Osteocyte (in vitro differentiated cells): ENCODE results near the gene CTNNBL1. TPM values are rescaled to one million over a fixed set of nuclear protein-coding genes. Genes with fewer than 3 reads are reported as not detected.

Source experiments
- DNase-seq: peaks from one replicate; pipeline ENCODE4 v3.0.0; 2021; ENCODE audit warnings: mixed read lengths; ENCODE audit not compliant: unreplicated experiment; ENCODE audit errors: extremely low spot score
- H3K27ac Mint-ChIP-seq: one replicate; pipeline ENCODE4 v1.8.0; 2021; ENCODE audit warnings: mild to moderate bottlenecking, mixed read lengths; ENCODE audit not compliant: unreplicated experiment
- H3K27me3 Mint-ChIP-seq: one replicate; pipeline ENCODE4 v1.8.0; 2021; ENCODE audit warnings: mixed read lengths; ENCODE audit not compliant: unreplicated experiment
- H3K36me3 Mint-ChIP-seq: one replicate; pipeline ENCODE4 v1.8.0; 2021; ENCODE audit warnings: mixed read lengths; ENCODE audit not compliant: unreplicated experiment
- H3K4me1 Mint-ChIP-seq: one replicate; pipeline ENCODE4 v1.8.0; 2021; ENCODE audit warnings: mixed read lengths; ENCODE audit not compliant: unreplicated experiment
- H3K4me3 Mint-ChIP-seq: one replicate; pipeline ENCODE4 v1.8.0; 2021; ENCODE audit warnings: mild to moderate bottlenecking, moderate library complexity, mixed read lengths; ENCODE audit not compliant: unreplicated experiment
- H3K9me3 Mint-ChIP-seq: one replicate; pipeline ENCODE4 v1.8.0; 2021; ENCODE audit warnings: mixed read lengths; ENCODE audit not compliant: unreplicated experiment
- CTCF ChIP-seq: fragments of 200-600 bp; sonication (generic); IDR thresholded peaks from 2 replicates; pipeline ENCODE4 v1.5.0; 2021; ENCODE audit warnings: antibody characterized with exemption, mild to moderate bottlenecking, moderate library complexity
- total RNA-seq: library from RNA; stranded (reverse); gene quantifications from 2 replicates; pipeline ENCODE4 v1.2.1, GENCODE V29; 2021

Gene CTNNBL1
- total RNA-seq, 1 donor from 2014 or later = 43.4 TPM

- no peak overlapping the region for H3K27ac Mint-ChIP-seq
These were observed 191.2 kb downstream of the CTNNBL1 start for GRCh38 chr20:37885042-37885441.

GRCh38 chr20:37885593-37886503 is 192.0 kb downstream of the CTNNBL1 start:
- Mint-ChIP-seq H3K36me3 (no peaks in the 10 kb centered on the region), H3K4me3 (no peak overlapping the region), H3K27me3 (peaks cover 20% of the 10 kb centered on the region), H3K9me3 (no peaks in the 10 kb centered on the region), H3K27ac (no peak overlapping the region), H3K4me1 (no peaks in the 10 kb centered on the region)
- no peak for DNase-seq
- TF ChIP-seq CTCF = no peak

More at GRCh38 chr20:37885042-37885441, 191.2 kb downstream of the CTNNBL1 start:
- no peaks in the 10 kb centered on the region for H3K9me3 Mint-ChIP-seq
- DNase-seq = no peak
- no peaks in the 10 kb centered on the region for H3K36me3 Mint-ChIP-seq
- no peaks in the 10 kb centered on the region for H3K4me1 Mint-ChIP-seq
- no peak for TF ChIP-seq CTCF
- H3K4me3 Mint-ChIP-seq = no peak overlapping the region
- peaks cover 16% of the 10 kb centered on the region for H3K27me3 Mint-ChIP-seq

- Mint-ChIP-seq H3K27ac (no peak overlapping the region), H3K27me3 (peaks cover 15% of the 10 kb centered on the region), H3K4me1 (no peaks in the 10 kb centered on the region), H3K4me3 (no peak overlapping the region), H3K9me3 (no peaks in the 10 kb centered on the region), H3K36me3 (no peaks in the 10 kb centered on the region)
- no peak for TF ChIP-seq CTCF
- no peak for DNase-seq
These were observed 193.0 kb downstream of the CTNNBL1 start for GRCh38 chr20:37886851-37887297.

- TF ChIP-seq CTCF = no peak
- DNase-seq = no peak
- Mint-ChIP-seq H3K27me3 (peaks cover 16% of the 10 kb centered on the region), H3K4me1 (no peaks in the 10 kb centered on the region), H3K27ac (no peak overlapping the region), H3K36me3 (peaks cover 2% of the 10 kb centered on the region), H3K9me3 (no peaks in the 10 kb centered on the region), H3K4me3 (no peak overlapping the region)
These were observed 194.8 kb downstream of the CTNNBL1 start for GRCh38 chr20:37888641-37889040.

- Mint-ChIP-seq H3K36me3 (peaks cover 2% of the 10 kb centered on the region), H3K4me3 (no peak overlapping the region), H3K4me1 (no peaks in the 10 kb centered on the region), H3K9me3 (no peaks in the 10 kb centered on the region), H3K27me3 (peaks cover 16% of the 10 kb centered on the region), H3K27ac (no peak overlapping the region)
- no peak for DNase-seq
- TF ChIP-seq CTCF = no peak
These were observed 196.3 kb downstream of the CTNNBL1 start for GRCh38 chr20:37890108-37890507.
